Keratinocyte (primary cell): ENCODE results near the gene GANC.

ENCODE experiments used
- EZH2 ChIP-seq: IDR thresholded peaks from one replicate; pipeline ENCODE4 v1.6.1; 2012; ENCODE audit warnings: inconsistent platforms, mild to moderate bottlenecking, low read length, moderate library complexity
- TF ChIP-seq, protein P1 (sequence below), 3 experiments: IDR thresholded peaks in 1 of 3; conservative IDR thresholded peaks in 1 of 3; optimal IDR thresholded peaks in 1 of 3; 2 replicates in 2 of 3; 3 replicates in 1 of 3; pipeline versions ENCODE3 to v1.5.1; 2011; ENCODE audit warnings: low read length in 3 of 3, mild to moderate bottlenecking in 3 of 3, moderate library complexity in 2 of 3, control low read depth in 1 of 3, inconsistent platforms in 1 of 3; ENCODE audit not compliant: insufficient read depth in 2 of 3; ENCODE audit errors: extremely low read depth in 1 of 3

GRCh38 chr15:42279234-42279723 lies 6.3 kb downstream of the GANC start:
- TF ChIP-seq, protein P1, sequence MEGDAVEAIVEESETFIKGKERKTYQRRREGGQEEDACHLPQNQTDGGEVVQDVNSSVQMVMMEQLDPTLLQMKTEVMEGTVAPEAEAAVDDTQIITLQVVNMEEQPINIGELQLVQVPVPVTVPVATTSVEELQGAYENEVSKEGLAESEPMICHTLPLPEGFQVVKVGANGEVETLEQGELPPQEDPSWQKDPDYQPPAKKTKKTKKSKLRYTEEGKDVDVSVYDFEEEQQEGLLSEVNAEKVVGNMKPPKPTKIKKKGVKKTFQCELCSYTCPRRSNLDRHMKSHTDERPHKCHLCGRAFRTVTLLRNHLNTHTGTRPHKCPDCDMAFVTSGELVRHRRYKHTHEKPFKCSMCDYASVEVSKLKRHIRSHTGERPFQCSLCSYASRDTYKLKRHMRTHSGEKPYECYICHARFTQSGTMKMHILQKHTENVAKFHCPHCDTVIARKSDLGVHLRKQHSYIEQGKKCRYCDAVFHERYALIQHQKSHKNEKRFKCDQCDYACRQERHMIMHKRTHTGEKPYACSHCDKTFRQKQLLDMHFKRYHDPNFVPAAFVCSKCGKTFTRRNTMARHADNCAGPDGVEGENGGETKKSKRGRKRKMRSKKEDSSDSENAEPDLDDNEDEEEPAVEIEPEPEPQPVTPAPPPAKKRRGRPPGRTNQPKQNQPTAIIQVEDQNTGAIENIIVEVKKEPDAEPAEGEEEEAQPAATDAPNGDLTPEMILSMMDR (optimal IDR thresholded peaks at IDR 0.05 in 1 of 3, IDR thresholded peaks at IDR 0.05 in 1 of 3, conservative IDR thresholded peaks at IDR 0.05 in 1 of 3; ENCODE audit: extremely low read depth in 1 of 3, insufficient read depth in 2 of 3, low read length in 3 of 3): no peak
- no peak for TF ChIP-seq EZH2
